Measurements from ENCODE around the gene HORMAD1. TPM values are rescaled to one million over a fixed set of nuclear protein-coding genes. Genes with fewer than 3 reads are reported as not detected.

HORMAD1 gene
- total and polyA plus RNA-seq, 2 experiments from 2014 or later: not detected

GRCh38 chr1:150696590-150696989 is 24.1 kb downstream of the HORMAD1 start (continued):
- TF ChIP-seq ZNF462 (CRISPR knock-in tag; IDR thresholded peaks at IDR 0.05) (no peak), ETS1 (IDR thresholded peaks at IDR 0.05) (no peak)

GRCh38 chr1:150696162-150696561 is 24.5 kb downstream of the HORMAD1 start:
- ATAC-seq: no peak
- TF ChIP-seq ZNF331 (CRISPR knock-in tag; IDR thresholded peaks at IDR 0.05; ENCODE audit: low read depth): no peak
- no peak for TF ChIP-seq ETS1 (IDR thresholded peaks at IDR 0.05)
- TF ChIP-seq ZNF114 (CRISPR knock-in tag; IDR thresholded peaks at IDR 0.05): no peak
- no peak for TF ChIP-seq EZH2 (IDR thresholded peaks at IDR 0.05; ENCODE audit: low read depth, unreplicated experiment)
- no peak for TF ChIP-seq STAT1 (IDR thresholded peaks at IDR 0.05; ENCODE audit: unreplicated experiment)
- no peak for TF ChIP-seq ZNF462 (CRISPR knock-in tag; IDR thresholded peaks at IDR 0.05)
- H3K27me3 ChIP-seq (ENCODE audit: insufficient read depth): no peaks in the 10 kb centered on the region
- Mint-ChIP-seq H3K27ac (peak overlapping the region; percentile 13), H3K9me3 (no peaks in the 10 kb centered on the region), H3K36me3 (ENCODE audit: low read depth) (peaks cover 39% of the 10 kb centered on the region), H3K27me3 (ENCODE audit: insufficient read depth, low read depth, poor library complexity) (peaks cover 2% of the 10 kb centered on the region), H3K4me1 (peaks cover 10% of the 10 kb centered on the region; the same call in 2 of the 3 replicates), H3K4me3 (peak overlapping the region; percentile 100)
- H3K9me2 ChIP-seq (ENCODE audit: insufficient read depth): no peaks in the 10 kb centered on the region
- peaks cover 33% of the 10 kb centered on the region for H3K79me2 ChIP-seq (replicated peaks; ENCODE audit: insufficient read depth)
- no peaks in the 10 kb centered on the region for H4K20me1 ChIP-seq (replicated peaks; ENCODE audit: insufficient read depth)
- H3K36me3 ChIP-seq (ENCODE audit: insufficient read depth): peaks cover 22% of the 10 kb centered on the region; the same call in 1 of the 2 replicates
- no peak overlapping the region for H2AFZ ChIP-seq
- peak overlapping the region; percentile 74 for H3K4me2 ChIP-seq
- no peak overlapping the region for H3K27ac ChIP-seq (ENCODE audit: low read depth)
- H3K4me1 ChIP-seq (ENCODE audit: insufficient read depth): no peaks in the 10 kb centered on the region
- peak; percentile 9 for DNase-seq (ENCODE audit: low spot score)
- H3F3A ChIP-seq (replicated peaks; ENCODE audit: low read depth): no peaks in the 10 kb centered on the region
- peak overlapping the region; percentile 54 for H3K4me3 ChIP-seq

All from GM23338 (cell line).